GM12872 (cell line): ENCODE data around the gene C9orf40.

Experiments
- CTCF ChIP-seq: IDR thresholded peaks from 3 replicates; pipeline ENCODE4 v1.5.1; 2011; ENCODE audit warnings: low read depth, mild to moderate bottlenecking, low read length, moderate library complexity; ENCODE audit not compliant: insufficient read depth

Gene C9orf40

GRCh38 chr9:74952201-74953151 lies at the start of gene C9orf40:
TSS of gene C9orf40 (minus strand) at chr9:74952912. CDS start at chr9:74952611, 301 bp downstream.
- peak; percentile 87 for TF ChIP-seq CTCF

GRCh38 chr9:75001719-75002421 lies 49.2 kb upstream of the C9orf40 start:
- peak; percentile 67 for TF ChIP-seq CTCF

- TF ChIP-seq CTCF: no peak
Measured at GRCh38 chr9:75000835-75001234, 48.1 kb upstream of the C9orf40 start.

GRCh38 chr9:74985041-74985440 lies 32.3 kb upstream of the C9orf40 start:
- TF ChIP-seq CTCF: no peak

- no peak for TF ChIP-seq CTCF
Measured at GRCh38 chr9:74983709-74984108, 31.0 kb upstream of the C9orf40 start.

GRCh38 chr9:74979844-74980243 lies 27.1 kb upstream of the C9orf40 start:
- no peak for TF ChIP-seq CTCF

- no peak for TF ChIP-seq CTCF
Measured at GRCh38 chr9:74977287-74977686, 24.6 kb upstream of the C9orf40 start.
